Cardiac fibroblast (primary cell): ENCODE results near the gene CARD19.

Experiments
- DNase-seq, 2 donors: peaks; one replicate each; pipeline versions ENCODE4 v3.0.0 to v3.0.0-alpha.2; 2010; ENCODE audit warnings: low read depth in 2 of 2
- H3K4me3 ChIP-seq, 2 donors: replicated peaks in 1 of 2; 1 replicate in 1 of 2; 2 replicates in 1 of 2; pipeline ENCODE4 v1.5.1; 2011; ENCODE audit warnings: low read depth in 2 of 2, low read length in 2 of 2, mild to moderate bottlenecking in 2 of 2, moderate library complexity in 1 of 2
- CTCF ChIP-seq: IDR thresholded peaks from one replicate; pipeline ENCODE4 v1.5.1; 2011; ENCODE audit warnings: low read depth, mild to moderate bottlenecking, low read length, inconsistent platforms

The CARD19 gene

GRCh38 chr9:93091453-93092081 lies 4.5 kb upstream of the CARD19 start:
- no peak for TF ChIP-seq CTCF
- H3K4me3 ChIP-seq: no peak overlapping the region
- DNase-seq: peak; percentile 78 to 94

- no peak overlapping the region for H3K4me3 ChIP-seq
- no peak for DNase-seq
- no peak for TF ChIP-seq CTCF
Observed at GRCh38 chr9:93092251-93092991, 3.6 kb upstream of the CARD19 start.

- DNase-seq: no peak
- no peak overlapping the region for H3K4me3 ChIP-seq
- TF ChIP-seq CTCF: no peak
Observed at GRCh38 chr9:93093127-93093876, 2.7 kb upstream of the CARD19 start.

- no peak overlapping the region for H3K4me3 ChIP-seq
- no peak for TF ChIP-seq CTCF
- DNase-seq: no peak
Observed at GRCh38 chr9:93093877-93094657, 1.9 kb upstream of the CARD19 start.

GRCh38 chr9:93094658-93095204 lies 1.3 kb upstream of the CARD19 start:
- no peak for TF ChIP-seq CTCF
- H3K4me3 ChIP-seq: peak overlapping the region in 1 of 2 donors; percentile 51
- no peak for DNase-seq
